Measurements from ENCODE around the gene PTPN23.

GRCh38 chr3:47406762-47407149 is 25.9 kb downstream of the PTPN23 start:
- no peak for TF ChIP-seq EZH2 (IDR thresholded peaks at IDR 0.05)
- TF ChIP-seq POLR2AphosphoS5 (IDR thresholded peaks at IDR 0.05; ENCODE audit: borderline replicate concordance, low read depth, low read length), result no peak

Data from SK-N-MC (cell line).